ENCODE results near the gene PROCA1.
A peak's percentile ranks its signal among the peaks of the same experiment; 100 is the strongest.

- TF ChIP-seq POLR2A (IDR thresholded peaks at IDR 0.05; ENCODE audit: low read depth, low read length), result peak; percentile 91
- peak; percentile 97 for TF ChIP-seq TAF1 (IDR thresholded peaks at IDR 0.05; ENCODE audit: low read depth, low read length)
- TF ChIP-seq POLR2AphosphoS5 (IDR thresholded peaks at IDR 0.05; ENCODE audit: low read depth, low read length), result peak; percentile 88
- no peak for TF ChIP-seq SPI1 (IDR thresholded peaks at IDR 0.05; ENCODE audit: low read depth, low read length)
- TF ChIP-seq PAX5 (IDR thresholded peaks at IDR 0.05; ENCODE audit: insufficient read depth, low read length, severe bottlenecking), result peak; percentile 98
- peak; percentile 81 for TF ChIP-seq POU2F2 (IDR thresholded peaks at IDR 0.05; ENCODE audit: low read depth, low read length)
Measured at GRCh38 chr17:28737770-28738679, 26.3 kb upstream of the PROCA1 start.
